ENCODE measurements around the gene CCDC102B. TPM values are rescaled to one million over a fixed set of nuclear protein-coding genes. Genes with fewer than 3 reads are reported as not detected.
A peak's percentile ranks its signal among the peaks of the same experiment; 100 is the strongest.

The CCDC102B gene
- total and polyA plus RNA-seq, 3 donors from 2014 or later: 13.3 to 25.1 (median 14.9) TPM

GRCh38 chr18:68833756-68834155 lies 35.9 kb downstream of the CCDC102B start:
- Histone ChIP-seq H3K4me1 (no peaks in the 10 kb centered on the region), H3K27ac (no peak overlapping the region), H3K4me3 (no peak overlapping the region), H3K36me3 (ENCODE audit: low read depth, missing control alignments) (no peaks in the 10 kb centered on the region), H3K9me3 (no peaks in the 10 kb centered on the region), H3K27me3 (no peaks in the 10 kb centered on the region)
- intact Hi-C loops (cut with DNase I; ENCODE audit: low total_unique reads): no loop called here
- no peak for DNase-seq
- 37 to 41% methylated on average over 5 of the region's 5 CpGs for WGBS, 2 donors
- TF ChIP-seq CTCF (IDR thresholded peaks at IDR 0.05) (no peak), POLR2A (IDR thresholded peaks at IDR 0.05) (no peak)

- H3K4me1 ChIP-seq: no peaks in the 10 kb centered on the region
- no peaks in the 10 kb centered on the region for H3K36me3 ChIP-seq (ENCODE audit: low read depth, missing control alignments)
- H3K4me3 ChIP-seq: no peak overlapping the region
- no peak for TF ChIP-seq POLR2A (IDR thresholded peaks at IDR 0.05)
- TF ChIP-seq CTCF (IDR thresholded peaks at IDR 0.05): no peak
- H3K9me3 ChIP-seq: no peaks in the 10 kb centered on the region
- no peaks in the 10 kb centered on the region for H3K27me3 ChIP-seq
- intact Hi-C loops (cut with DNase I; ENCODE audit: low total_unique reads): no loop called here
- DNase-seq: no peak
- H3K27ac ChIP-seq: peak overlapping the region in 1 of 2 donors; percentile 6
- WGBS, 2 donors: 61 to 62% methylated on average over 7 of the region's 7 CpGs
Observed at GRCh38 chr18:68837665-68838451, 40.0 kb downstream of the CCDC102B start.

- no peak for DNase-seq
- Histone ChIP-seq H3K27me3 (no peaks in the 10 kb centered on the region), H3K4me3 (no peak overlapping the region), H3K4me1 (no peaks in the 10 kb centered on the region), H3K27ac (no peak overlapping the region), H3K9me3 (no peaks in the 10 kb centered on the region), H3K36me3 (ENCODE audit: low read depth, missing control alignments) (no peaks in the 10 kb centered on the region)
- intact Hi-C loops (cut with DNase I; ENCODE audit: low total_unique reads): no loop called here
- TF ChIP-seq POLR2A (IDR thresholded peaks at IDR 0.05): no peak
- no peak for TF ChIP-seq CTCF (IDR thresholded peaks at IDR 0.05)
- WGBS, 2 donors: 84 to 88% methylated on average over 4 of the region's 4 CpGs
Observed at GRCh38 chr18:68839701-68840100, 41.8 kb downstream of the CCDC102B start.

GRCh38 chr18:68840554-68841263 lies 42.8 kb downstream of the CCDC102B start:
- H3K4me3 ChIP-seq: no peak overlapping the region
- no peaks in the 10 kb centered on the region for H3K4me1 ChIP-seq
- no peak for DNase-seq
- no peaks in the 10 kb centered on the region for H3K27me3 ChIP-seq
- H3K27ac ChIP-seq: no peak overlapping the region
- TF ChIP-seq POLR2A (IDR thresholded peaks at IDR 0.05) (no peak), CTCF (IDR thresholded peaks at IDR 0.05) (no peak)
- H3K9me3 ChIP-seq: no peaks in the 10 kb centered on the region
- WGBS, 2 donors: 58 to 71% methylated on average over 7 of the region's 7 CpGs
- H3K36me3 ChIP-seq (ENCODE audit: low read depth, missing control alignments): no peaks in the 10 kb centered on the region
- intact Hi-C loops (cut with DNase I; ENCODE audit: low total_unique reads): no loop called here

Measured in testis (tissue), 3 donors.